GM18505 (cell line): ENCODE data around the gene RBM6.
"Not testable (repeated sequence)": the region's sequence is repeated elsewhere in the genome, so short reads cannot be mapped to it uniquely, and the experiment has no call there.

ENCODE experiments used
- ATAC-seq: cut with Tn5 transposase; IDR thresholded peaks from one replicate; pipeline ENCODE4 v1.9.1; 2021; ENCODE audit not compliant: unreplicated experiment
- POLR2A ChIP-seq: IDR thresholded peaks from 4 replicates; pipeline ENCODE4 v1.6.1; 2011; ENCODE audit warnings: borderline replicate concordance; ENCODE audit not compliant: insufficient read depth, insufficient read length; ENCODE audit errors: extremely low read depth

RBM6 gene

DNA sequence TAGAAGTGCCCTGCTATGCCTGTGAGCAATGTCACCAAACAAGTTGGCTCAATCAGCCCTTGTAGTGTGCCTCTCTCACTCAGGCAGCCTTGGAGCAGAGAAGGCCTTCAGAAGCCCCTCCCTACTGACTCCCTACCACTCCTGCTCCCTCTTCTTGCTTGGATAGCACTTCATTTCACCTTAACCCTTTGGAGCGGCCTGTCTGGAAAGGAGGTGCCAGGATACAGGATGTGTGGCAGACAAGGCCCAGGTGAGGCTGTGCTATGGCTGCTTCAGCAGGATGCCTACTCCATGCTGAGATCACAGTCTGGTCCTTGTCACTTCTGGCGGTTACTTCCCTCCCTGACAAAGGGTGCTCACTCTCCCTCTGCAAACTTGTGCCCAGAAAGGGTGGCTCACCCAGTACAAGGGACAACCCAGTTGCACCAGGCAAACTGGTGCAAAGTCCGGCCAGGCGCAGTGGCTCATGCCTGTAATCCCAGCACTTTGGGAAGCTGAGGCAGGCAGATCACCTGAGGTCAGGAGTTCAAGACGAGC lies 11.4 kb upstream of the RBM6 start:
- no peak for ATAC-seq
- no peak for TF ChIP-seq POLR2A

DNA sequence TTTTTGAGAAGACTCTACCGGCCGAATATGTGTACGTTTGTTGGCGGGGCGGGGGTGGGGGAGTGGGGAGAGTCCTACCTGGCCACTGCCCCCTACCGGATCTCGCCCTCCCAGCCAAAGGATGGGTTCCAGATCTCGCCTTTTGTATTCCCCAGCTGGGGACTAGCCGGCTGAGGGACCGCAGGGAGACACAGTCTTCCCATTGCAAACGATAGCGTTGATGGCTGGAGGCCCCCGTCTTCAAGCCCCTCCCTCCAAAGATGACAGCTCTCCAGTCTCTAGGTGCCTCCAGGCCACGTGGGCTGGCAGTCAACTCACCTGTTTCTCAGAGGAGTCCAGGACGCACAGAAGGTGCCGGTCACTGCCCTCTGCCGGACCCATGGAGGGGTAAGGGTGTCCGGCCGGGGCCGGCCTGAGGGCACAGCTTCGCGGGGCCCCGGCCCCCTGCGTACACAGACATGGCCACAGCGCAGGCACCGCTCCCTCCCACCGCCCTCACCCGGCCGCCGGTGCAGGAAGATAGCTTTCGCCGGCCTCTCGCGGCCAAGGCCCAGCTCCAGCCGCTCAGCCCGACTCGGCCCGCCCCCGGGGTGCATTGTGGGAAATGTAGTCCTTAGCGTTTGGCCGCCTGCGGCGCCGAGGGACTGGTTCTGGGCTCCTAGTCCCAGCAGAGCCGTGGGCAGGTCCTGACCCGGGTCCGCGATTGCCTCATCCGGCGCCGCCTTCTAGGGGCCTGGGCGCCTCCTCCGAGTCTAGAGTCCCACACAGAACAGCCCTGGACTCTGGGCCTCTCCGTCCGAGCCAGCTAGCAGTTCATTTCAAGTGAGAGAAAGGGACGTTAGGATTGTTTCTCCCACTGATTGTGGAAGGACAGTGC lies 10.4 kb upstream of the RBM6 start, which contains the start of gene MON1A:
Gene MON1A (minus strand): TSS at position 521 of the 877 bp plus-strand sequence. CDS start 16,465 bp downstream, outside the sequence.
- TF ChIP-seq POLR2A = peak; percentile 77
- peak; percentile 77 for ATAC-seq

DNA sequence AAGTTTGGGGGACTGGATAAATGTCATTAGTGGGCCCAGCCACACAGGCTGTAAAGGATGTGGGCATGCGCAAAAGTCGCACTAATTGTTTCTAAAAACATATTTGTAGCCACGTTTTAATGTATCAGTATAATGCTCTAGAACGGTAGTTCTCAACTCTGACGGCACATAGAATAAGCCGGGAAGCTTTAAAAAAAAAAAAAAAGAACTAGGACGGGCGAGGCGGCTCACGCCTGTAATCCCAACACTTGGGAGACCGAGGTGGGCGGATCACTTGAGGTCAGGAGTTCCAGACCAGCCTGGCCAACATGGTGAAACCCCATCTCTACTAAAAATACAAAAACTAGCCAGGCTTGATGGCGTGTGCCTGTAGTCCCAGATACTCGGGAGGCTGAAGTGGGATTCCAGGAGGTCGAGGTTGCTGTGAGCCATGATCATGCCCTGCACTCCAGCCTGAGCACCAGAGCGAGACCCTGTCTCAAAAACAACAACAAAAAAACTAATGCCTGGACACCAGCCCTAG lies 9.7 kb upstream of the RBM6 start:
- no peak for ATAC-seq
- TF ChIP-seq POLR2A = no peak

- no peak for ATAC-seq
- no peak for TF ChIP-seq POLR2A
Observed at GRCh38 chr3:49930922-49931321, 9.0 kb upstream of the RBM6 start.

DNA sequence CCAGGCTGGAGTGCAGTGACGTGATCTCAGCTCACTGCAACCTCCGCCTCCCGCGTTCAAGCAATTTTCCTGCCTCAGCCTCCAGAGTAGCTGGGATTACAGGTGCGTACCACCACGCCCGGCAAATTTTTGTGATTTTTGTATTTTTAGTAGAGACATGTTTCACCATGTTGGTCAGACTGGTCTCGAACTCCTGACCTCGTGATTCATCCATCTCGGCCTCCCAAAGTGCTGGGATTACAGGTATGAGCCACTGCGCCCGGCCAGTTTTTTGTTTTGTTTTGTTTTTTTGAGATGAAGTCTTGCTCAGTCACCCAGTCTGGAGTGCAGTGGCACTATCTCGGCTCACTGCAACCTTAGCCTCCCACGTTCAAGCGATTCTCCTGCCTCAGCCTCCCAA lies 7.7 kb upstream of the RBM6 start:
- ATAC-seq = not testable (repeated sequence)

DNA sequence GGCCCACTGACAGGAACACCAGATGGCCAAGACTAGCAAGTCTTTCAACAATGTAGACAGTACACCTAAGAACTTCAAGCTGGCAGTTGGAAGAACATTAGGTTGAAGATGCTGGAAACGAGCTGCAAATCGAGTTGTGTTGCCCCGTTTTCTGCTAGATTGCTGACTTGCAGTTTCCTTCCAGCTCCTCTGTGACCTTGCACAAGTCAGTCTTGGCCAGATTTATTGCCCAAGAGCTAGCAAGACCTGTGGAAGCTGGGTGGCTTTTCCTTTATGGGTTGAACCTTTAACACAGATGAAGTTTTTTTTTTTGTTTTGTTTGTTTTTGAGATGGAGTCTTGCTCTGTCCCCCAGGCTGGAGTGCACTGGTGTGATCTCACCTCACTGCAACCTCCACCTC lies 2.9 kb upstream of the RBM6 start:
- no peak for ATAC-seq
- TF ChIP-seq POLR2A = no peak

- ATAC-seq = no peak
- no peak for TF ChIP-seq POLR2A
Observed at GRCh38 chr3:49940667-49941249, 808 bp downstream of the RBM6 start.

DNA sequence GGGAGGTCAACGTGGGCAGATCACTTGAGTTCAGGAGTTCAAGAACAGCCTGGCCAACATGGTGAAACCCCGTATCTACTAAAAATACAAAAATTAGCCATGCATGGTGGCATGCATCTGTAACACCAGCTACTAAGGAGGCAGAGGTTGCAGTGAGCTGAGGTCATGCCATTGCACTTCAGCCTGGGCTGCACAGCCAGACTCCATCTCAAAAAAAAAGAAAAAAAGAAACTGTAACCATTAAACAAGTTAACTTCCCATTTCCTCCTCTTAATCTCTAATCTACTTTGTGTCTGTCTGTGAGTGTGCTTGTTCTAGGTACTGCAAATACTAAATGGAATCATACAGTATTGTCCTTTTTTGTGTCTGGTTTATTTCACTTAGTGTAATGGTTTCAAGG lies 2.7 kb downstream of the RBM6 start:
- ATAC-seq = no peak
- no peak for TF ChIP-seq POLR2A

GRCh38 chr3:49952924-49953323 lies 13.0 kb downstream of the RBM6 start:
- ATAC-seq = no peak
- no peak for TF ChIP-seq POLR2A

GRCh38 chr3:49955636-49956035 lies 15.7 kb downstream of the RBM6 start:
- no peak for ATAC-seq

GRCh38 chr3:49966233-49966942 lies 26.4 kb downstream of the RBM6 start:
- no peak for TF ChIP-seq POLR2A
- ATAC-seq = no peak

More at GRCh38 chr3:49955636-49956035, 15.7 kb downstream of the RBM6 start:
- TF ChIP-seq POLR2A = no peak

- no peak for ATAC-seq
- TF ChIP-seq POLR2A = no peak
Observed at GRCh38 chr3:49967291-49967690, 27.3 kb downstream of the RBM6 start.

DNA sequence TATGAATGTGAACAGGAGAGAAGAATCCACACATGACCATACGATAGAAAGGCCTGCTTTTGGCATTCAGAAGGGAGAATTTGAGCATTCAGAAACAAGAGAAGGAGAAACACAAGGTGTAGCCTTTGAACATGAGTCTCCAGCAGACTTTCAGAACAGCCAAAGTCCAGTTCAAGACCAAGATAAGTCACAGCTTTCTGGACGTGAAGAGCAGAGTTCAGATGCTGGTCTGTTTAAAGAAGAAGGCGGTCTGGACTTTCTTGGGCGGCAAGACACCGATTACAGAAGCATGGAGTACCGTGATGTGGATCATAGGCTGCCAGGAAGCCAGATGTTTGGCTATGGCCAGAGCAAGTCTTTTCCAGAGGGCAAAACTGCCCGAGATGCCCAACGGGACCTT lies 28.4 kb downstream of the RBM6 start:
- ATAC-seq = no peak
- TF ChIP-seq POLR2A = no peak

DNA sequence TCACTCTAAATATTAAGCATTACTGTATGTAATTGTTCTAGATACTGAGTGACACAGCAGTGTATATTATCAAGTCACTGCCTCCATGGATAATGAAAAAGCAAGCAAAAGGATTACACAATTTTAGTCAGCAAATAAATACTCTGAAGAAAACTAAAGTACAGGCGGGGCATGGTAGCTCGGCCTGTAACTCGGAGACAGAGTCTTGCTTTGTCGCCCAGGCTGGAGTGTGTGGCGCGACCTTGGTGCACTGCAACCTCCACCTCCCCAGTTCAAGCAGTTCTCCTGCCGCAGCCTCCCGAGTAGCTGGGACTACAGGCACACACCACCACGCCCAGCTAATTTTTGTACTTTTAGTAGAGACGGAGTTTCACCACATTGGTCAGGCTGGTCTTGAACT lies 32.7 kb downstream of the RBM6 start:
- TF ChIP-seq POLR2A = no peak
- ATAC-seq = no peak

GRCh38 chr3:49976942-49977341 lies 37.0 kb downstream of the RBM6 start:
- TF ChIP-seq POLR2A = no peak
- ATAC-seq = no peak
